Stimulated activated CD4-positive, alpha-beta T cell treated with anti-CD3 and anti-CD28 coated beads, Interleukin-12 subunit alpha, Interleukin-12 subunit beta, amount 100 ng/mL, for 24 hours (primary cell): ENCODE data around the gene ARID1B.
A peak's percentile ranks its signal among the peaks of the same experiment; 100 is the strongest.

Experiments
- DNase-seq, 2 experiments: peaks; one replicate each; pipeline ENCODE4 v3.0.0-alpha.2; 2020; ENCODE audit warnings: low read depth in 2 of 2

Gene ARID1B

GRCh38 chr6:157097255-157097955, 320.2 kb downstream of the ARID1B start:
- no peak for DNase-seq

- no peak for DNase-seq
Measured at GRCh38 chr6:157098999-157099398, 321.8 kb downstream of the ARID1B start.

GRCh38 chr6:157099912-157100593, 322.9 kb downstream of the ARID1B start:
- DNase-seq = peak; percentile 28 to 36

- no peak for DNase-seq
Measured at GRCh38 chr6:157101166-157101565, 324.0 kb downstream of the ARID1B start.

- DNase-seq = no peak
Measured at GRCh38 chr6:157104803-157105202, 327.6 kb downstream of the ARID1B start.

- no peak for DNase-seq
Measured at GRCh38 chr6:157106487-157106886, 329.3 kb downstream of the ARID1B start.

- DNase-seq = no peak
Measured at GRCh38 chr6:157107571-157107914, 330.4 kb downstream of the ARID1B start.

GRCh38 chr6:157107915-157108651, 330.9 kb downstream of the ARID1B start:
- DNase-seq = no peak

GRCh38 chr6:157108923-157109322, 331.7 kb downstream of the ARID1B start:
- DNase-seq = no peak

- no peak for DNase-seq
Measured at GRCh38 chr6:157110607-157111006, 333.4 kb downstream of the ARID1B start.

- DNase-seq = no peak
Measured at GRCh38 chr6:157113389-157113788, 336.2 kb downstream of the ARID1B start.

- no peak for DNase-seq
Measured at GRCh38 chr6:157116426-157116825, 339.2 kb downstream of the ARID1B start.

GRCh38 chr6:157117431-157118095, 340.4 kb downstream of the ARID1B start:
- DNase-seq = no peak

GRCh38 chr6:157119502-157120027, 342.4 kb downstream of the ARID1B start:
- no peak for DNase-seq

- no peak for DNase-seq
Measured at GRCh38 chr6:157120534-157121232, 343.5 kb downstream of the ARID1B start.

GRCh38 chr6:157121897-157122296, 344.7 kb downstream of the ARID1B start:
- DNase-seq = no peak

GRCh38 chr6:157123234-157123633, 346.1 kb downstream of the ARID1B start:
- DNase-seq = no peak

GRCh38 chr6:157124485-157125254, 347.5 kb downstream of the ARID1B start:
- DNase-seq = no peak

GRCh38 chr6:157125531-157125930, 348.4 kb downstream of the ARID1B start:
- DNase-seq = no peak
